Mesenteric fat pad (tissue), 1 donor: ENCODE measurements around the gene CDH23. TPM values are rescaled to one million over a fixed set of nuclear protein-coding genes. Genes with fewer than 3 reads are reported as not detected.
"Not testable (repeated sequence)": the region's sequence is repeated elsewhere in the genome, so short reads cannot be mapped to it uniquely, and the experiment has no call there.

Experiments
- DNase-seq: peaks from one replicate; pipeline ENCODE4 v3.0.0-alpha.2; 2020; ENCODE audit warnings: low spot score
- total RNA-seq: library from RNA; stranded (reverse); fragmentation: NEBNext Ultra II Directional; extraction: Animal tissue kit (Norgen Biotek cat#: 25700); gene quantifications from one replicate; pipeline ENCODE4 v1.2.1, GENCODE V29; 2021
- donor health status: DM: yes; HTN: yes; CAD: no.

The CDH23 gene
- total RNA-seq, 1 donor from 2014 or later, result 9.7 TPM

DNA sequence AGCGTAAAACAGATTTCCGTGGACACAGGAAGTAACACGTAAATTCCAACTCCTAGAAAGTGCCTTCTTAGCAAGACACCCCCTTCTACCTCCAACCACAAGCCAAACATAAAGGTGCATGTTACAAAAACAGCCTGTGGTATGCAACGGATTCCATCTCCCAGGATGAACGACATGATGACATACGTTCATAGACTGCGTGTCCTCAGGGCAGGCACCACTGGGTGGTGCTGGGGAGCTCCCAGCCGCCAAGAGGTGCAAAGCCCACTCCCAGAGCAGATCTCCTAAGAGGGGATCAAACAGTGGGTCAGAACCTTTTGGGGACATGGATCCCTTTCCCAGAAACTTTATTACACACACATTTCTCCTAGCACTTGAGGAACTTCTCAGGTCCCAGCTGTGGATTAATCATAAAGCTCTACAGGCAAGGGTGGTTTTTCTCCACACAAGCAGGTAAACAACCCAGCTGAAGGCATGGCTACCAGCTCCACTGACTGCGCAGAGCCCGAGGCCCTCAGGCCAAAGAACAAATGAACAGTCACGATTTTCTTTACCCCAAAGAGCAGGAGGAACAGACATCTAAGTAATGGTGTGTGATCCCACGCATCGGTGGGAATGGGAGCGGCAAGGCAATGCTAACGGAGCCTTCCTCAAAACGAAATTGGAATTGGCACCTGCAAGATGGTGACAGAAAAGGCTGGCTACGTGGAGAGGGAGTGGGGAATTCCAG, 440.5 kb downstream of the CDH23 start:
- peak; percentile 11 for DNase-seq

DNA sequence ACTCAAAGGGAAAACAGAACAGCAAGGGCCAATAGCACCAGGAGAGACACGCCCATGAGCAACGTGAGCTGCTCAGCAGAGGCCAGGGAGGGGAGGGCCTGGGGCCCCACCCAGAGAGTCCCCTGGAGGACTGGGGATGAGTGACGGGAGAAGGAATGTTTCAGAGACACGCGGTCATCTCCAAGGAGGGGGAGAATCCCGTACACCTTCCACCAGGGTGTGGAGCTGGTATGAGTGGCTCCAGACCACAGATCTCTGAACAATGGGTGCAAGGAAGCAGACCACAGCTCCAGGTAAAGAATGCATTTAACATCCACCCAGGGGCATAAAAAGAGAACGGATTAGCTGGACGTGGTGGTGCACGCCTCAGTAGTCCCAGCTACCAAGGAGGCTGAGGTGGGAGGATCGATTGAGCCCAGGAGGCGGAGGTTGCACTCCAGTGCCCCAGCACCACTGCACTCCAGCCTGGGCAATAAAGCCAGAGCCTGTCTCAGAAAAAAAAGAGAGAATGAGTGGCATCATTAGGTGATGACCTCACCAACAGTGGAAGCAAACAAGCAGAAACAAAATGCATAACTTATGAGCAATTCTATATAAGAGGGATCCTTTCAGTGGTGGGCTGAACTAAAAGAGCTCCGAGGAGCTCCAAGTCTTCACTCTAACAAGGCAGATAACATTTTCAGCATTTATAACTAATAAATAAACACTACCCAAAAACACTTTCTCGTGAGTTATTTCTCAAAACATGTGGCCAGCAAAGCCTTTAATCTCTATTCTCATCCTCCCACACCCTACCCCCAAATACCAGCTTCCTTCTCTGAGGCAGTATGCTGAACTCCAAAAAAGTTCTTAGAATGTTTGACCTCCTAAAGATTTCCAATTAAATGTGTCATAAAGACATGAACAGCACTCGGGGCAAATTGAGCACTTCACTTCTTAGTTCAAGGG, 441.8 kb downstream of the CDH23 start:
- DNase-seq, result no peak

DNA sequence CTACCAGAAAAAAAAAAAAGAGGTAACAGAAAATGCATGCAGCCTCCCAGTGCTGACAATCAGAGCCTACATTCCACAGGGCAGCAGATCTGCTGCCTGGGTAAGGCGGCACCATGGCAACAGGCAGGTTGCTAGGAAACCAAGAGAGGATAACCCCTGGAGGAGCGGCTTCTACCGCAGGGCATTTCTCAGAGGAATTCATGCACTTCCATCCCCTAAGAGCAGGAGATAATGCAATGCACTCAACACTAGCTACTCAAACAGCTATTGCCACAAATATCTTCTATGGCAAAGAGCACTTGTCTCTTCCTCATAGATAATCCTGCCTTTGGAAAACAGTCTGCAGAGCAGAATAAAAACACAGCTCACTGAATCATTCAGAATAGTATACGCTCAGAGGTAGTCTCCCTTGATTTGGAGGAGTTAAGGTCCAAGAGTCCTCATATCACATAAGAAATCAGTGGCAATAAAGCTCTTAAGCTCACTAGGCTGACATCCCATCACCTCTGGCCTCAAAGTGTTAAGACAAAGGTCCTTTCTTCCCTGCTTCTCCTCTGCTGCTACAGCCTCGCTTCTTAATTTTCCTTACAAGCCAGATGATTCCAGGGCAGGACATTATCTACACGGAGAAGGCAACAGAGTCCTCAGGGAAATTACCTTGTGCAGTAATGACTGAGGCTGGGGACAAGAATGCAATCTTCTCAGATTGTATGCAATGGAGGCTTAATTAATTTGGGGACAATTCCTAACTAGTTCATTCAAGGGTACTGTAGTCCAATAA, 443.6 kb downstream of the CDH23 start:
- no peak for DNase-seq

DNA sequence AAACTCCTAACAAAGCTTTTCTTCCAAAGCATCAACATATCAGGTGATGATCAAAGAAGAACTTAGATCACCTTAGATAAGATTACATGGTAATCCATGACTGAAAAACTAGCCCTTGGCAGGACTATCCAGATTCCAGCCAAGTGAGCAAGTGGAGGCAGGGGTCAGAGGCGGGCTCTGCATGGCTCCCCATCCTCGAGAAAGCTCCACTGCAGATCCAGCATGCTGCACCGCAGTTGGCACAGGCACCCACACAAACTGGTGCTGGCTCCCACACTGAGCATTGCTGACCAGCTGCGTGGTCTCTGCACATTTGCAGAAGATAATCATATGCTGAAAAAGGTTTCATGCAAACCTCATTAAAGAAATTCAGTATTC, 444.2 kb downstream of the CDH23 start:
- no peak for DNase-seq

DNA sequence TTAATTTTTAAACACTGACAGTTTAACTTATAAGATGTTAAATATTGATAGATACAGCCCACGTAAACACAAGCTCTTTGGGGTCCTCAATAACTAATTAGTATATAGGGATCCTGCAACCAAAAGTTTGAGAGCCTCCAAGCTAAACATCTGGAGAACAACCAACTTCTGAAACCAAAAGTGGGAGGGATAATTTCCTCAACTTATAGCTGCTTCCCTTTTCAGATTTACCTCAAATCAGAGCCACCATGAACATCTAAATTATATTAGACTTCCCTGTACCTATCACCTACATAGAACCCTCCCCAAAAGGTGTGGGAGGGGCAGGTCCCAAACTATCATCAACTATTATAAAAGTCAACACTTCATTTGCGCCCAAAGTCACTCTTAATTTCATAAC, 445.7 kb downstream of the CDH23 start:
- DNase-seq, result no peak

- DNase-seq, result no peak
Measured at GRCh38 chr10:71842856-71843686, 446.4 kb downstream of the CDH23 start.

- DNase-seq, result no peak
Measured at GRCh38 chr10:71844084-71844483, 447.4 kb downstream of the CDH23 start.

- no peak for DNase-seq
Measured at GRCh38 chr10:71844695-71845094, 448.0 kb downstream of the CDH23 start.

GRCh38 chr10:71845410-71846405, 449.0 kb downstream of the CDH23 start:
- peak; percentile 14 for DNase-seq

DNA sequence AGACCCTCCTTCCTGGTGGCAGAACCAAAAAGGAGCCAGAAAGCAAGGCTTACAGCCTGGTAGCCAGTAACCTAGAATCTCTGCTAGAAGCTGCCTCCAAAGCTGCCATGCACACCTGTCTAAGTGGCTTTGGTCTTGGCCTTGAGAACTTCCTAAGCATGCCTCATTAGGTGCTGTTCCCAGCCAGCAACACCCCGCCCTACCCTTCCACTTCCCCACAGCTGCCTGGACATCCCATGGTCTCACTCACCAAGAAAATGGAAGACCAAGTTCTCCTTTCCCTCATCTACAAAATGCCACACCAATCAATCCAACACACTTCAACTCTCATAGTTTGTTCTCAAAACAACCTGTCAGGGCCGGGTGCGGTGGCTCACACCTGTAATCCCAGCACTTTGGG, 450.1 kb downstream of the CDH23 start:
- DNase-seq, result peak; percentile 35

DNA sequence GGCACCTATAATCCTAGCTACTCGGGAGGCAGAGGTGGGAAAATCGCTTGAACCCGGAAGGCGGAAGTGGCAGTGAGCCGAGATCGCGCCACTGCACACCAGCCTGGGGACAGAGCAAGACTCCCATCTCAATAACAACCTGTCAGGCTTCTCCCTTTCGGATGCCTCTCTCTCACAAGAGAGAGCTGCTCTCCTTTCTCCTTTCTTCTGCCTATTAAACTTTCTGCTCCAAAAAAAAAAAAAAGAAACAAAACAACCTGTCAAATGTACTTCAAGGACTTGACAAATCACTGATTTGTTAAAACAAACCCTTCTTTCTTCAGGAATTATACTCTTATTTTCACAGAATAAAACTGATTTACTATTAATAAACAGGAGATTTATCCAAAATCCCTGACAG, 450.7 kb downstream of the CDH23 start:
- DNase-seq, result peak; percentile 26

- DNase-seq, result peak; percentile 41
Measured at GRCh38 chr10:71848325-71849275, 451.9 kb downstream of the CDH23 start.

DNA sequence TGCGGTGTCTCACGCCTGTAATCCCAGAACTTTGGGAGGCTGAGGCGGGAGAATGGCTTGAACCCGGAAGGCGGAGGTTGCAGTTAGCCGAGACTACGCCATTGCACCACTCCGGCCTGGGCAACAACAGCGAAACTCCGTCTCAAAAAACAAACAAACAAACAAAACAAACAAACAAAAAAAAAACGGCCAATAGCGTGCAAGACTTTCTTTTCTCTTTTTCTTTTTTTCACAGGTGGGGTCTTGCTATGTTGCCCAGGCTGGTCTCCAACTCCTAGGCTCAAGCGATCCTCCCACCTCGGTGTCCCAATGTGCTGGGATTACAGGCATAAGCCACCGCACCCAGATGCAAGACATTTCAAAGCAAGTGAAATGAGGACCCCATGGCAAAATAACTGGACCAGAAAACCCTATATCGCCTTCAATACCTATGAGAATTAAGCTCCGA, 452.8 kb downstream of the CDH23 start:
- peak; percentile 37 for DNase-seq

DNA sequence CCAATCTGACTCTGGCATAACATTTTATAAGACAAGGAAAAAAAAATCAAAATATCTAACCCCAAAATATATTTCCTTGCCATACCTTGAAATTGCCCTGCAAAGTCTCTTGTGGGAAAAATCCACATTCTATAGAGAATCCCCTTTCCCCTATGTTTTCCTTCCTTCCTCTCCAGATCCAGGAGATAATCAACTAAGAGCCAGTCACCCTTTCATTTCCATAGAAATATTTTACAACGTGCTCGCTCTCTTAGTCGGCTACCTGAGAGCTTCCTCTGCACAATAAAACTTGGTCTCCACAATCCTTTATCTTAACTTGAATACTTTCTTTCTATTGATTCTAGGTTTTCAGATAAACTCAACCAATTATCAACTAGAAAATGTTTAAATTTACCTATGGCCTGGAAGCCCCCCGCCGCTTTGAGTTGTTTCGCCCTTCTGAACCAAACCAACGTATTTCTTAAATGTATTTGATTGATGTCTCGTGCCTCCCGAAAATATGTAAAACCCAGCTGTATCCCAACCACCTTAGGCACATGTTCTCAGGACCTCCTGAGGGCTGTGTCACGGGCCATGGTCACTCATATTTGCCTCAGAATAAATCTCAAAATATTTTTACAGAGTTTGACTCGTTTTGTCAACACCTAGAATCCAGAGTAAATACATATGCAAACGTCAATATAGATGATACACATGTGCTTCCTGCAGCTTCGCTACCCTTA, 453.5 kb downstream of the CDH23 start:
- DNase-seq, result peak; percentile 8

GRCh38 chr10:71850743-71851464, 454.2 kb downstream of the CDH23 start, which contains the start of gene PSAP:
Gene PSAP, minus strand, starts transcription at chr10:71851251. Its CDS starts 30 bp downstream, at chr10:71851221.
- peak; percentile 99 for DNase-seq

DNA sequence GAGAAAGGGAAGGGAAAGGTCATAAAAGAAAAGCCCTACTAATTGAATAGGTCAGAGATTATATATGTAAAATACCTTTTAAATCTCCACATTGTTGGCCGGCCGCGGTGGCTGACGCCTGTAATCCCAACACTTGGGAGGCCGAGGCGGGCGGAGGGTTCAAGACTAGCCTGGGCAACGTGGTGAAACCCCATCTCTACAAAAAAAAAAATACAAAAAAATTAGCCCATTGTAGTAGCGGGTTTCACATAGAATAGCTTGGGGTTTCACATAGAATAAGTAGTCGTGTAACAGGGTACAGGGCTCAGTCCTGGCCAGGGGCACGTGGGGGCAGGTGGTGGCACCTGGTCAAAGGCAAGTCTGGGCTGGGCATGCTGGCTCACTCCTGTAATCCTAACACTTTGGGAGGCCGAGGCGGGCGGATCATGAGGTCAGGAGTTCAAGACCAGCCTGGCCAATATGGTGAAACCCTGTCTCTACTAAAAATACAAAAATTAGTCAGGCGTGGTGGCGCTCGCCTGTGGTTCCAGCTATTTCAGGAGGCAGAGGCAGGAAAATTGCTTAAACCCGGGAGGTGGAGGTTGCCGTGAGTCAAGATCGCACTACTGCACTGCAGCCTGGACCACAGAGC, 454.9 kb downstream of the CDH23 start:
- DNase-seq, result not testable (repeated sequence)
